HCT116 (cell line): ENCODE data around the gene UNK. TPM values are rescaled to one million over a fixed set of nuclear protein-coding genes. Genes with fewer than 3 reads are reported as not detected.

Source experiments
- ATAC-seq: fragments of 200-7000 bp; cut with Tn5 transposase; 2 replicates; pipeline ENCODE4 v1.9.1; 2020; ENCODE audit warnings: mild to moderate bottlenecking, moderate library complexity
- BruUV-seq: library from RNA; stranded (reverse); fragments of 400-500 nt; replicated peaks from 2 replicates; lab custom pipeline; 2021; lab: Mats Ljungman, UMichigan
- CTCF ChIA-PET: fragments of 300-600 bp; sonication (Branson Sonifier 250); formaldehyde crosslinking; loops from one replicate; lab custom pipeline; 2021; ENCODE audit warnings: antibody characterized with exemption; lab: Charles Lee
- POLR2A ChIA-PET: fragments of 300-600, 350-600 bp; sonication (Branson Sonifier 250); formaldehyde crosslinking; loops from one replicate; lab custom pipeline; 2021; ENCODE audit warnings: antibody characterized with exemption; lab: Charles Lee
- RAD21 ChIA-PET, 2 experiments: fragments of 300-600 bp; sonication (Branson Sonifier 250); formaldehyde crosslinking; loops; one replicate each; lab custom pipeline; 2023; ENCODE audit warnings: low total read pairs in 2 of 2; ENCODE audit not compliant: uncharacterized antibody in 2 of 2, unreplicated experiment in 2 of 2, low non-redundant PET in 1 of 2; lab: Charles Lee
- DNase-seq: peaks from one replicate; pipeline ENCODE4 v3.0.0-alpha.2; 2010; ENCODE audit warnings: low read depth, low spot score
- H2AFZ ChIP-seq: fragments of 200-600 bp; shearing (Covaris generic), sonication (generic); 2 replicates; pipeline ENCODE4 v1.6.1; 2017; ENCODE audit warnings: low read depth, mixed run types, mixed read lengths, antibody characterized with exemption, low read length; ENCODE audit not compliant: poor library complexity, severe bottlenecking
- H3K27ac ChIP-seq: 2 replicates; pipeline ENCODE4 v1.5.1; 2012; ENCODE audit warnings: low read depth, low read length
- H3K27me3 ChIP-seq: fragments of 200-600 bp; sonication (generic); 2 replicates; pipeline ENCODE4 v1.6.1; 2016; ENCODE audit warnings: mixed run types, low read length, mixed read lengths; ENCODE audit not compliant: insufficient read depth
- H3K36me3 ChIP-seq, 2 experiments: fragments of 200-500 bp in 1 of 2; fragments of 200-600 bp in 1 of 2; sonication (Bioruptor generic) in 1 of 2; sonication (generic) in 1 of 2; 2 replicates each; pipeline versions ENCODE4 v1.5.1 to v1.6.1; 2014 to 2016; ENCODE audit warnings: low read length in 2 of 2, inconsistent platforms in 1 of 2, mixed read lengths in 1 of 2, mixed run types in 1 of 2; ENCODE audit not compliant: insufficient read depth in 2 of 2, control insufficient read depth in 1 of 2
- H3K4me1 ChIP-seq, 2 experiments: fragments of 200-600 bp in 1 of 2; sonication (generic) in 1 of 2; 2 replicates each; pipeline versions ENCODE4 v1.5.1 to v1.6.1; 2012 to 2017; ENCODE audit warnings: low read length in 2 of 2, inconsistent platforms in 1 of 2, mild to moderate bottlenecking in 1 of 2, mixed read lengths in 1 of 2, mixed run types in 1 of 2, moderate library complexity in 1 of 2; ENCODE audit not compliant: insufficient read depth in 2 of 2, control insufficient read depth in 1 of 2
- H3K4me2 ChIP-seq: fragments of 200-600 bp; sonication (generic); 2 replicates; pipeline ENCODE4 v1.6.1; 2017; ENCODE audit warnings: mixed run types, low read length, mixed read lengths
- H3K4me3 ChIP-seq, 2 experiments: fragments of 200-600 bp in 1 of 2; sonication (generic) in 1 of 2; replicated peaks in 1 of 2; 2 replicates each; pipeline ENCODE4 v1.5.1; 2011 to 2016; ENCODE audit warnings: low read length in 2 of 2, control low read depth in 1 of 2, low read depth in 1 of 2, mild to moderate bottlenecking in 1 of 2, mixed read lengths in 1 of 2, mixed run types in 1 of 2
- H3K79me2 ChIP-seq: fragments of 200-600 bp; sonication (generic); 2 replicates; pipeline ENCODE4 v1.6.1; 2017; ENCODE audit warnings: mild to moderate bottlenecking, mixed run types, low read length, moderate library complexity, mixed read lengths; ENCODE audit not compliant: insufficient read depth
- H3K9ac ChIP-seq: fragments of 200-600 bp; sonication (generic); 2 replicates; pipeline ENCODE4 v1.6.1; 2016; ENCODE audit warnings: low read length, mixed read lengths
- H3K9me2 ChIP-seq: fragments of 200-600 bp; sonication (generic), shearing (Covaris generic); 2 replicates; pipeline ENCODE4 v1.6.1; 2017; ENCODE audit warnings: mixed run types, mild to moderate bottlenecking, moderate library complexity; ENCODE audit not compliant: insufficient read depth
- H3K9me3 ChIP-seq, 2 experiments: fragments of 200-500 bp in 1 of 2; fragments of 200-600 bp in 1 of 2; sonication (Bioruptor generic) in 1 of 2; sonication (generic) in 1 of 2; 2 replicates each; pipeline ENCODE4 v1.6.1; 2014 to 2017; ENCODE audit warnings: low read length in 2 of 2, mixed read lengths in 2 of 2, inconsistent platforms in 1 of 2, low read depth in 1 of 2, mild to moderate bottlenecking in 1 of 2, mixed run types in 1 of 2, moderate library complexity in 1 of 2; ENCODE audit not compliant: control insufficient read depth in 1 of 2, insufficient read depth in 1 of 2
- H4K20me1 ChIP-seq: fragments of 200-600 bp; sonication (generic), shearing (Covaris generic); 2 replicates; pipeline ENCODE4 v1.6.1; 2017; ENCODE audit warnings: mixed run types, mild to moderate bottlenecking, moderate library complexity; ENCODE audit not compliant: insufficient read depth
- CBX3 ChIP-seq: IDR thresholded peaks from 2 replicates; pipeline ENCODE4 v1.6.1; 2012; ENCODE audit warnings: low read depth
- EGR1 ChIP-seq: IDR thresholded peaks from 2 replicates; pipeline ENCODE4 v1.6.1; 2012; ENCODE audit warnings: low read depth
- ELF1 ChIP-seq: IDR thresholded peaks from 2 replicates; pipeline ENCODE4 v1.6.1; 2012; ENCODE audit warnings: low read depth, borderline replicate concordance
- FOSL1 ChIP-seq: IDR thresholded peaks from 2 replicates; pipeline ENCODE4 v1.6.1; 2012; ENCODE audit warnings: low read depth
- POLR2AphosphoS5 ChIP-seq: IDR thresholded peaks from 2 replicates; pipeline ENCODE4 v1.6.1; 2011; ENCODE audit warnings: mild to moderate bottlenecking, low read depth, low read length, moderate library complexity
- SP1 ChIP-seq: IDR thresholded peaks from 2 replicates; pipeline ENCODE4 v1.6.1; 2012; ENCODE audit warnings: low read depth
- ZBTB33 ChIP-seq: IDR thresholded peaks from 2 replicates; pipeline ENCODE4 v1.6.1; 2011; ENCODE audit warnings: mild to moderate bottlenecking, low read length, moderate library complexity; ENCODE audit not compliant: insufficient replicate concordance; ENCODE audit errors: extremely low read depth
- ZNF274 ChIP-seq: fragments of 200-500 bp; sonication (Bioruptor generic); IDR thresholded peaks from 2 replicates; pipeline ENCODE4 v1.6.1; 2014; ENCODE audit warnings: mild to moderate bottlenecking, low read depth, low read length, inconsistent platforms
- intact Hi-C: fragments of 100-400 bp; cut with micrococcal nuclease; formaldehyde crosslinking; loops from 2 replicates; pipeline ENCODE4 v1.10.0; 2022
- total RNA-seq: library from RNA; stranded (reverse); gene quantifications from one replicate; pipeline ENCODE4 v1.2.1, GENCODE V29; 2021; ENCODE audit not compliant: unreplicated experiment

UNK gene
- total RNA-seq, 1 experiment from 2014 or later: 40.6 TPM

DNA sequence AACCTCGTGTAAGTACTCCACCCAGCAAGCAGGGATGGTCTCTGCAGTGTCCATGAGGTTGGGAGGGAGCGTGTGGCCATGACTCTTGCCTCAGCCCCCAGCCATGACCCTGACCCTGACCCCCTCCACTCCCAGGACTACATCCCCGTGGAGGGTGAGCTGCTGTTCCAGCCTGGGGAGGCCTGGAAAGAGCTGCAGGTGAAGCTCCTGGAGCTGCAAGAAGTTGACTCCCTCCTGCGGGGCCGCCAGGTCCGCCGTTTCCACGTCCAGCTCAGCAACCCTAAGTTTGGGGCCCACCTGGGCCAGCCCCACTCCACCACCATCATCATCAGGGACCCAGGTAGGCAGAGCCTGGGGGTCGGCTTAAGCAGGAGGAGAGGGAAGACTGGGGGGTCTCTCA is 35.9 kb upstream of the UNK start:
- no peaks in the 10 kb centered on the region; the same call in 1 of the 2 replicates for H4K20me1 ChIP-seq

More for the DNA sequence above, 35.9 kb upstream of the UNK start:
- Histone ChIP-seq H3K79me2 (no peaks in the 10 kb centered on the region; the same call in 1 of the 2 replicates), H3K36me3 (peaks cover 33 to 69% of the 10 kb centered on the region in 2 experiments; a peak in 3 of 4 replicates), H3K9me3 (no peaks in the 10 kb centered on the region), H3K9ac (no peak overlapping the region), H3K27me3 (no peaks in the 10 kb centered on the region), H2AFZ (no peak overlapping the region), H3K4me1 (peaks cover 0 to 3% of the 10 kb centered on the region in 2 experiments; a peak in 1 of 4 replicates), H3K4me3 (no peak overlapping the region), H3K27ac (no peak overlapping the region), H3K4me2 (no peak overlapping the region), H3K9me2 (no peaks in the 10 kb centered on the region)
- CTCF ChIA-PET: interaction anchor here (0.8 to 7.5 kb wide), 17 partner anchors 14 to 231 kb away, joined by 3 to 174 read pairs (median 6); partner anchors contain the start of genes GALK1, ITGB4 and SMIM5
- POLR2A ChIA-PET: interaction anchor here (1.2 to 1.5 kb wide), 2 partner anchors 68 to 116 kb away, joined by 4 to 8 read pairs; partner anchors contain the start of gene SMIM5
- intact Hi-C loops: loop anchor here (1.0 to 10.0 kb wide), 3 partner anchors 73 to 234 kb away; partner anchors contain the start of genes CASKIN2, SMIM5 and TSEN54
- TF ChIP-seq ZNF274 (no peak), ELF1 (no peak), FOSL1 (no peak), POLR2AphosphoS5 (no peak), EGR1 (no peak), SP1 (no peak), ZBTB33 (no peak), CBX3 (no peak)
- no peak for ATAC-seq
- RAD21 ChIA-PET: interaction anchor here (1.2 to 3.9 kb wide), 6 partner anchors 65 to 148 kb away, joined by 3 to 18 read pairs (median 7); partner anchors contain the start of gene SMIM5 (in 2 of the 2)
- no peak for DNase-seq
- BruUV-seq: no TSS peak
